Liver (tissue), 3 donors: ENCODE measurements around the gene LRRC37A3.
"Not testable (repeated sequence)": the region's sequence is repeated elsewhere in the genome, so short reads cannot be mapped to it uniquely, and the experiment has no call there.

ENCODE experiments used
- EGR1 ChIP-seq, 2 donors: IDR thresholded peaks; 2 replicates each; pipeline ENCODE4 v1.6.1; 2016 to 2018; ENCODE audit warnings: antibody characterized with exemption in 2 of 2, low read depth in 2 of 2
- FOXA1 ChIP-seq: IDR thresholded peaks from 2 replicates; pipeline ENCODE4 v1.6.1; 2016; ENCODE audit warnings: antibody characterized with exemption
- HNF4G ChIP-seq: IDR thresholded peaks from 2 replicates; pipeline ENCODE4 v1.6.1; 2016; ENCODE audit warnings: antibody characterized with exemption
- RAD21 ChIP-seq, 2 donors: IDR thresholded peaks; 2 replicates each; pipeline ENCODE4 v1.6.1; 2016; ENCODE audit warnings: antibody characterized with exemption in 2 of 2, mild to moderate bottlenecking in 2 of 2
- RXRA ChIP-seq, 2 donors: IDR thresholded peaks; 2 replicates each; pipeline ENCODE4 v1.6.1; 2017 to 2018; ENCODE audit warnings: antibody characterized with exemption in 2 of 2, mild to moderate bottlenecking in 1 of 2
- SP1 ChIP-seq: IDR thresholded peaks from 2 replicates; pipeline ENCODE4 v1.6.1; 2018; ENCODE audit warnings: antibody characterized with exemption, mild to moderate bottlenecking
- TAF1 ChIP-seq: conservative IDR thresholded peaks from 2 replicates; pipeline ENCODE4 v1.6.1; 2016; ENCODE audit warnings: antibody characterized with exemption, mild to moderate bottlenecking
- TF ChIP-seq, protein P1 (sequence below): fragments of 150-350 bp; IDR thresholded peaks from 2 replicates; pipeline ENCODE4 v1.5.1; 2017; ENCODE audit warnings: improper control_type of control experiment, low read depth, low read length; ENCODE audit not compliant: missing input control
- TF ChIP-seq, protein P2 (sequence below): IDR thresholded peaks from 2 replicates; pipeline ENCODE4 v1.6.1; 2016; ENCODE audit warnings: antibody characterized with exemption
- TF ChIP-seq, protein P3 (sequence below): IDR thresholded peaks from 2 replicates; pipeline ENCODE4 v1.6.1; 2016; ENCODE audit warnings: antibody characterized with exemption
- TF ChIP-seq, protein P4 (sequence below): IDR thresholded peaks from 2 replicates; pipeline ENCODE4 v1.6.1; 2016; ENCODE audit warnings: antibody characterized with exemption, mild to moderate bottlenecking
- donor health status: healthy.
- donor health status: healthy.

DNA sequence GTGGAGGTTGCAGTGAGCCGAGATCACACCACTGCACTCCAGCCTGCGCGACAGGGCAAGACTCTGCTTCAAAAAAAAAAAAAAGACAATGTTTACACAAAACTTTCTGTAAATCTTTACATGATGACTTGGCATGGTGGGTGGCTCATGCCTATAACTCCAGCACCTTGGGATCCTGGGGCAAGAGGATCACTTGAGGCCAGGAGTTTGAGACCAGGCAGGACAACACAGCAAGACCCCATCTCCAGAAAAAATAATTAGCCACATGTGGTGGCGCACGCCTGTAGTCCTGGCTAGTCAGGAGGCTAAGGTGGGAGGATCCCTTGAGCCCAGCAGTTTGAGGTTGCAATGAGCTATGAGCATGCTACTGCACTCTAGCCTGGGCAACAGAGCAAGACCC lies 15.2 kb downstream of the LRRC37A3 start:
- TF ChIP-seq FOXA1; TAF1; RAD21 (IDR thresholded peaks at IDR 0.05); EGR1 (IDR thresholded peaks at IDR 0.05; ENCODE audit: low read depth in 2 of 2); SP1; HNF4G; RXRA (IDR thresholded peaks at IDR 0.05): not testable (repeated sequence)
- TF ChIP-seq, protein P1, sequence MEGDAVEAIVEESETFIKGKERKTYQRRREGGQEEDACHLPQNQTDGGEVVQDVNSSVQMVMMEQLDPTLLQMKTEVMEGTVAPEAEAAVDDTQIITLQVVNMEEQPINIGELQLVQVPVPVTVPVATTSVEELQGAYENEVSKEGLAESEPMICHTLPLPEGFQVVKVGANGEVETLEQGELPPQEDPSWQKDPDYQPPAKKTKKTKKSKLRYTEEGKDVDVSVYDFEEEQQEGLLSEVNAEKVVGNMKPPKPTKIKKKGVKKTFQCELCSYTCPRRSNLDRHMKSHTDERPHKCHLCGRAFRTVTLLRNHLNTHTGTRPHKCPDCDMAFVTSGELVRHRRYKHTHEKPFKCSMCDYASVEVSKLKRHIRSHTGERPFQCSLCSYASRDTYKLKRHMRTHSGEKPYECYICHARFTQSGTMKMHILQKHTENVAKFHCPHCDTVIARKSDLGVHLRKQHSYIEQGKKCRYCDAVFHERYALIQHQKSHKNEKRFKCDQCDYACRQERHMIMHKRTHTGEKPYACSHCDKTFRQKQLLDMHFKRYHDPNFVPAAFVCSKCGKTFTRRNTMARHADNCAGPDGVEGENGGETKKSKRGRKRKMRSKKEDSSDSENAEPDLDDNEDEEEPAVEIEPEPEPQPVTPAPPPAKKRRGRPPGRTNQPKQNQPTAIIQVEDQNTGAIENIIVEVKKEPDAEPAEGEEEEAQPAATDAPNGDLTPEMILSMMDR: not testable (repeated sequence)
- TF ChIP-seq, protein P2, sequence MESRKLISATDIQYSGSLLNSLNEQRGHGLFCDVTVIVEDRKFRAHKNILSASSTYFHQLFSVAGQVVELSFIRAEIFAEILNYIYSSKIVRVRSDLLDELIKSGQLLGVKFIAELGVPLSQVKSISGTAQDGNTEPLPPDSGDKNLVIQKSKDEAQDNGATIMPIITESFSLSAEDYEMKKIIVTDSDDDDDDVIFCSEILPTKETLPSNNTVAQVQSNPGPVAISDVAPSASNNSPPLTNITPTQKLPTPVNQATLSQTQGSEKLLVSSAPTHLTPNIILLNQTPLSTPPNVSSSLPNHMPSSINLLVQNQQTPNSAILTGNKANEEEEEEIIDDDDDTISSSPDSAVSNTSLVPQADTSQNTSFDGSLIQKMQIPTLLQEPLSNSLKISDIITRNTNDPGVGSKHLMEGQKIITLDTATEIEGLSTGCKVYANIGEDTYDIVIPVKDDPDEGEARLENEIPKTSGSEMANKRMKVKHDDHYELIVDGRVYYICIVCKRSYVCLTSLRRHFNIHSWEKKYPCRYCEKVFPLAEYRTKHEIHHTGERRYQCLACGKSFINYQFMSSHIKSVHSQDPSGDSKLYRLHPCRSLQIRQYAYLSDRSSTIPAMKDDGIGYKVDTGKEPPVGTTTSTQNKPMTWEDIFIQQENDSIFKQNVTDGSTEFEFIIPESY: not testable (repeated sequence)
- TF ChIP-seq, protein P3, sequence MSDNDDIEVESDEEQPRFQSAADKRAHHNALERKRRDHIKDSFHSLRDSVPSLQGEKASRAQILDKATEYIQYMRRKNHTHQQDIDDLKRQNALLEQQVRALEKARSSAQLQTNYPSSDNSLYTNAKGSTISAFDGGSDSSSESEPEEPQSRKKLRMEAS: not testable (repeated sequence)
- TF ChIP-seq, protein P4, sequence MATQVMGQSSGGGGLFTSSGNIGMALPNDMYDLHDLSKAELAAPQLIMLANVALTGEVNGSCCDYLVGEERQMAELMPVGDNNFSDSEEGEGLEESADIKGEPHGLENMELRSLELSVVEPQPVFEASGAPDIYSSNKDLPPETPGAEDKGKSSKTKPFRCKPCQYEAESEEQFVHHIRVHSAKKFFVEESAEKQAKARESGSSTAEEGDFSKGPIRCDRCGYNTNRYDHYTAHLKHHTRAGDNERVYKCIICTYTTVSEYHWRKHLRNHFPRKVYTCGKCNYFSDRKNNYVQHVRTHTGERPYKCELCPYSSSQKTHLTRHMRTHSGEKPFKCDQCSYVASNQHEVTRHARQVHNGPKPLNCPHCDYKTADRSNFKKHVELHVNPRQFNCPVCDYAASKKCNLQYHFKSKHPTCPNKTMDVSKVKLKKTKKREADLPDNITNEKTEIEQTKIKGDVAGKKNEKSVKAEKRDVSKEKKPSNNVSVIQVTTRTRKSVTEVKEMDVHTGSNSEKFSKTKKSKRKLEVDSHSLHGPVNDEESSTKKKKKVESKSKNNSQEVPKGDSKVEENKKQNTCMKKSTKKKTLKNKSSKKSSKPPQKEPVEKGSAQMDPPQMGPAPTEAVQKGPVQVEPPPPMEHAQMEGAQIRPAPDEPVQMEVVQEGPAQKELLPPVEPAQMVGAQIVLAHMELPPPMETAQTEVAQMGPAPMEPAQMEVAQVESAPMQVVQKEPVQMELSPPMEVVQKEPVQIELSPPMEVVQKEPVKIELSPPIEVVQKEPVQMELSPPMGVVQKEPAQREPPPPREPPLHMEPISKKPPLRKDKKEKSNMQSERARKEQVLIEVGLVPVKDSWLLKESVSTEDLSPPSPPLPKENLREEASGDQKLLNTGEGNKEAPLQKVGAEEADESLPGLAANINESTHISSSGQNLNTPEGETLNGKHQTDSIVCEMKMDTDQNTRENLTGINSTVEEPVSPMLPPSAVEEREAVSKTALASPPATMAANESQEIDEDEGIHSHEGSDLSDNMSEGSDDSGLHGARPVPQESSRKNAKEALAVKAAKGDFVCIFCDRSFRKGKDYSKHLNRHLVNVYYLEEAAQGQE: not testable (repeated sequence)
